ENCODE measurements around the gene SPIRE1.

SPIRE1 gene

GRCh38 chr18:12445554-12445953, 212.4 kb downstream of the SPIRE1 start:
- no peak for DNase-seq (ENCODE audit: low spot score)

DNA sequence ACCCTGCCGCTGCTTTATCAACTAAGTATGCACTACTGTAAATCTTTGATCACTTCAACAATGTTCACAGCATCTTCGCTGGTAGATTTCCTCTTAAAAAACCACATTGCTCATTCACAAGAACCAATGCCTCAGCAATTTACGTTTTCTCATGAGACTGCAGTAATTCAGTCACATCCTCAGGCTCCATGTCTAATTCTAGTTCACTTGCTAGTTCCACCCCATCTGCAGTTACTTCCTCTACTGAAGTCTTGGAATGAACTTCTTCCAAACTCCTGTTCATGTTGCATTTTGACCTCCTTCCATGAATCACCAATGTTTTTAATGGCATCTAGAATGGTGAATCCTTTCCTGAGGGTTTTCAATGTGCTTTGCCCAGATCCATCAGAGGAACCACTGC, 214.4 kb downstream of the SPIRE1 start:
- DNase-seq (ENCODE audit: low spot score): no peak

DNA sequence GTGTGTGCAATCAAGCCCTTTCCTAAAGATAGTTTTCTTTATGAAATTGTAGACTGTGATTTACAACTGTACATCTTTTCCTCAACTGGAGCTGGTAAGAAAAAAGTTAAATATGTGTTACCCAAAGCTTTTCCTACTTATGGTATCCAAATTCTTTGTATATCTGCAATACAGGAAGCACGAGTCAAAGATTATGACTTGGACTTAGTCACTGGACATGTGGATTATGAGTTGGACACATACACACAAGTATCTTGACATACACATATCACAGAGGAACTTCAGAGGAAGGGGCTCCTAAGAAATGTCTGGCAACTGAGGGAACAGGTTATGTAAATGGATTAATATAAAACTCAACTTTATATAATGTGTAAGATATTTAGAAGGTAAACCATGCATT, 215.0 kb downstream of the SPIRE1 start:
- no peak for DNase-seq (ENCODE audit: low spot score)

GRCh38 chr18:12441475-12442034, 216.4 kb downstream of the SPIRE1 start:
- DNase-seq (ENCODE audit: low spot score): no peak

GRCh38 chr18:12438257-12438656, 219.7 kb downstream of the SPIRE1 start:
- DNase-seq (ENCODE audit: low spot score): no peak

- DNase-seq (ENCODE audit: low spot score): no peak
Observed at GRCh38 chr18:12435867-12436266, 222.0 kb downstream of the SPIRE1 start.

DNA sequence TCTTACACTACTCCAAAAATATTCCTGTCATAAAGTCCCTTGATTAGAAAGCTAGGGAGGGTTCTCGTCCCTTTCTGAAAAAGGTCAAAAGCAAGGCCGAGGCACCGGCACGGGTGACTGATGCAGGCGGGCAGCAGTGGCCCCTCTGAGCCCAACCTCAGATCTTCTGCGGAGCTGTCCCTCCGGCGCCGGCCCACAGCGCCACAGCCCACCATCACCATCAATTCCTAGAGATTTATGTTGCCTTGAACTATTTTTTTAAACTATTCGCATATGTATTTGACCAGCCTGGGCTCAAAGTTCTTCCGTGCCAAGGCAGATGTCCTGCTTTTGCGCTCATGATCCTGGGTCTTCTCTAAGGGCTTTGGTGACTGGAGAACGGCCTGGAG, 223.4 kb downstream of the SPIRE1 start:
- DNase-seq (ENCODE audit: low spot score): no peak

DNA sequence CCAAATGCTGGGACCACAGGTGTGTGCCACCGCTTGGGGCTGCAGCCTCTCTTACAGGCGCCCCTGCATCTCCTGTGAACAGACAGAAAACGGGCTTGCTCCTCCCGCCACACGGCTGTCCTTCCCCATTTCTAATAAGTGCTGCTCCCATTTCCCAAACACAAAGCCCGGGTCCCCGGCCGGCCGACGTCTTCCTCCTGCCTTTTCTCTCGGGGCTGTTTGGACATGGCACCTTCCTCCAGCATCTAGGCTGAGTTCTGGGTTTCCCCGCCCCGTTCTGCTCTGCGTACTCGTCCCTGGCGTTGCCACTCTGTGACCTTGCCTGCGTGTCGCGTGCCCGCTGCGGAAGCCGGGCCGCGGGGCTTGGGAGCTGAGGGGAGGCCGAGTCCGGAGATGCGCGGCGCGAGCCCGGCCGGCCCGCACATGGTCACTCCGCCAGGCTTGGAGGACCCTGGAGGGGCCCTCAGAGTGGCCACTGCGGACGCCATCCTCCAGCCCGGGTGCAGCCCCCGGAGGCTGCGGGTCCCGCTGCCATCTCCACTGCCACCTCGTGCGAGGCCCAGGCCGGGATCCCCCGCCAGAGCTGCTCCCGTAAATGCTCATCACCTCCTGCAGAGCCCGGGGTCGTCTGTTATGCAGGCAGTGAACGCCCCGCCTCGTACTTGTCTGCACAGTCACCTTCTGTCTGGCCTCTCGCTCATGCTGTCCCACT, 223.9 kb downstream of the SPIRE1 start:
- no peak for DNase-seq (ENCODE audit: low spot score)

DNA sequence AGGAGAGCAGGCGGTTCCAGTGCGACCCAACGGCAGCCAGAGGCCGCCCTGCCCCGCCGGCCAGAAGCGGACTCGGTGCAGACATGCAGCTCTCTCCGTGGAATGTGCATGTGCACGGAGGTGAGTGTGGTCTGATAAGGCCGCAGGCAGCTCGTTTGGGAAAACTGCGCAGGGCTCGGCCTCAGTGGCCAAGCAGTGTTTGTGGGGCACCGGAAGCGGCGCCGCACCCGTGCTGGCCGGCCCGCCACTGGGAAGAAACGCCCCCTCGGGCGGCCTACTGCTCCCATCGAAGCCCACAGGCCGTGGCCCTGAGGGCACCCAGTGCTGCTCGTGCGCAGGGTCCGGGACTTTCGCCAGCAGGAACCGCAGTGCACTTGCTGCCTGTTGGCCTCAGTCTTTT, 225.0 kb downstream of the SPIRE1 start:
- DNase-seq (ENCODE audit: low spot score): no peak

DNA sequence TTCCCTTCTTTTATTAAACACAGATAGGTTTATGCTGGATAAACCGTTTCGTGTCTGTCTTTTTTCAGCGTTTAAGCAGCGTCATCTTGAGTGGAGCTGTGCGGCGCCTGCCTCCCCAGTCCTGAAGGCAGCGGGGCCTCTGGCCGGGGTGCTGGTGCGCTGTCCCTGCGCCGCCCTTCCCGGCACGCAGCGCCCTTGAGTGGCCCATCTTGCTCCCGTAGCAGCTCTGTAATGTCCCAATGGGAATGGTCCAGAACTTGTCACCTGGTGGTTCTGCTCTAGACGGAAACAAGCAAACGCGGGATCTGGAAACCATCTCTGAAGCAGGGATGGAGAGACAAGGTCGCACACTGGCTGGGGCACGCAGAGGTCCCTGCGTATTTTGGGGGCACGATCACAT, 225.7 kb downstream of the SPIRE1 start:
- DNase-seq (ENCODE audit: low spot score): no peak

DNA sequence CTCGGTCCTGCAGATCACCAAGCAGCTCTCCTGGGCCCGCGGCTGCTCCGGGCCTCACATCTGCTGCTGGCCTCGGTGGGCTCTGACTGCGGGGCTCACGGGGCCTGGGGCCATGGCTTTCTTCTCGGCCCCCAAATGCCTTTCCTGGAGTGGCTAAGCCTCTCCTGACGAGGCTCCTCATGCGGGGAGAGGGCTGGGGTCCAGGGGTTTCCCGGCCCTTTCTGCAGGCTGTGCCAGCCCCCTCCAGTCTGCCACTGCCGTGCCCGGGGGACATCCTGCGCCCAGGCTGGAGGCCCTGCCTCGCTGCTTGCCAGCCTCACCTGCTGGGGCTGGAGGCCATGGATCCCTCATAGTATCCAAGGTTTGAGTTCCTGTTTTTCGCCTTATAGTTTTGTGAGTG, 226.3 kb downstream of the SPIRE1 start:
- no peak for DNase-seq (ENCODE audit: low spot score)

DNA sequence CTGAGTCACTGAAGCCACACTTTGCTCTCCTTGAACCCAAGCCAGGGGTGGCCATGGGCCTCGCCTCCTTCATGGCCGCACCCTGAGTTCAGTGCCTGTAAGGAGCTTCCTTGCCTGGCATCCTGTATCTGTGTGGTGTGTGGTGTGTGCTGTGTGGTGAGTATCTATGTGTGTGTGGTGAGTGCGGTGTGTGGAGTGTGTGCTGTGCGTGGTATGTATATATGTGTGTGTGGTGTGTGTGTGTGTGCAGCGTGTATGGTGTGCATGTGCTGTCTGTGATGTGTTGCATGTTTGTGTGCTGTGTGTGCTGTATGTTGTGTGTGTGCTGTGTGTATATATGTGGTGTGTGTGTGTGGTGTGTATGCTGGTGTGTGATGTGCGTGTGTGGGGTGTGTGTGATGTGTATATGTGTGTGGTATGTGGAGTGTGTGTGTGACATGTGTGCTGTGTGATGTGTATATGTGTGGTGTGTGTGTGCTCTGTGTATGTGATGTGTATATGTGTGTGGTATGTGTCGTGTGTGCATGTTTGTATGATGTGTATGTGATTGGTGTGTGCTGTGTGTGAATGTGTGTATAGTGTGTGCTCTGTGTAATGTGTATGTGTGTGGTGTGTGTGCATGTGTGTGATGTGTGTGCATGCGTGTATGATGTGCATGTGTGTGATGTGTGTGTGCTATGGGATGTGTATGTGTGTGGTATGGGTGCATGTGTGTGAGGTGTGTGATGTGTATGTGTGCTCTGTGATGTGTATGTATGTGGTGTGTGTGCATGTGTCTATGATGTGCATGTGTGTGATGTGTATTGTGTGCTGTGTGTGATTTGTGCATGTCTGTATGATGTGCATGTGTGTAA, 227.5 kb downstream of the SPIRE1 start:
- DNase-seq (ENCODE audit: low spot score): no peak

- no peak for DNase-seq (ENCODE audit: low spot score)
Observed at GRCh38 chr18:12429556-12429955, 228.4 kb downstream of the SPIRE1 start.

- DNase-seq (ENCODE audit: low spot score): no peak
Observed at GRCh38 chr18:12428923-12429322, 229.0 kb downstream of the SPIRE1 start.

DNA sequence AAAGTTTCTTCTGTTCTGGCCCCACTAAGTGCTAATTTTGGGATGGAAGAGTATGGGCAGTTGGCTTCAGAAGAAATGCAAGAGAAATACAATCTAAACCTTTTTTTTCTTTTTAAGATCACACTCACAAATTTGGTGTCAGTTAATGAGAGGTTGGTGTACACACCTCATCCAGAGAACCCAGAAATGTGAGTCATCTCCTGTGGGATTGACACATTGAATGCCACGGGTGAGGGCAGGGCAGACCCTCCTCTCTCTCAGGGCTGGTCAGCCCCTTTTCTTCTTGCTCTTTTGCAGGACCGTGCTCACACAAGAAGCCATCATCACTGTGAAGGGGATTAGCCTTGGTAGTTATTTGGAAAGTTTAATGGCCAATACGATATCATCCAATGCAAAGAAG, 231.0 kb downstream of the SPIRE1 start:
- no peak for DNase-seq (ENCODE audit: low spot score)

- DNase-seq (ENCODE audit: low spot score): no peak
Observed at GRCh38 chr18:12424252-12424651, 233.7 kb downstream of the SPIRE1 start.

DNA sequence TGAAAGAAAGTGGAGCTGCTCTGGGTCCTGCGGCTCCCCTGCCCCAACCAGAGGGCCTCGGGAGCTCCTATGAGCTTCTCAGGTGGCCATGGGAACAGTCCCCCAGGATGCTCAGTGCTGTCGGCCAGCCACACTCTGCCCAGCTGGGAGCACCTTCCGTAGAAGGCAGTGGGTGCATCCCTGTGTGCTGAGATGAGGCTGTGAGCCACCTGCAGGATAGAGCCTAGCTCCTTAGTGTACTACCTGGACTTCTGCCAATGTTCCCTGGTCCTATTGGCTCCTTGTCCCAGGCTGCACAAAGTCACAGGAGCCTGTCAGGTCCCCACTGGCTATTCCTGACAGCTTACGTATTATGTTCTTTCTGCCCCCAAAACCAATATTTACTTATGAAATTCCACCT, 234.1 kb downstream of the SPIRE1 start:
- DNase-seq (ENCODE audit: low spot score): no peak

DNA sequence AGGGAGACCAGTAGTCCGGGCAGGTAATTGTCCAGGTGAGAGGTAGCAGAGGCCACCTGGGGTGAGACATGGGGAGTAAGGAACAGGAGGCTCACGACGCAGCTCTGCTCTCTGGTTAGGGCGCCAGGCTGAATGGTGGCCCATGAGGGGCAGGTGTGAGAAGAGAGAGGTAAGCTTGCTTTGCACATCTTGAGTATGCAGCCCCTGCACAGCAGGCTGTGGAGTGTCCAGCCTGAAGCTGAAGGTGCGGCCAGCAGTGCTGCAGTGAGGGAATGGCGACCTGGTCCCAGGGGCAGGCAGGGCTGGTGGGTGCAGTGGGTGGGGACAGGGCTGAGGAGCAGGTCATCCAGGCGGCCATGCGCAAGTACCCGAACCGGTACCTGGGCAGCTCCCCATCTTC, 234.5 kb downstream of the SPIRE1 start:
- no peak for DNase-seq (ENCODE audit: low spot score)

GRCh38 chr18:12422936-12423335, 235.0 kb downstream of the SPIRE1 start:
- DNase-seq (ENCODE audit: low spot score): no peak

DNA sequence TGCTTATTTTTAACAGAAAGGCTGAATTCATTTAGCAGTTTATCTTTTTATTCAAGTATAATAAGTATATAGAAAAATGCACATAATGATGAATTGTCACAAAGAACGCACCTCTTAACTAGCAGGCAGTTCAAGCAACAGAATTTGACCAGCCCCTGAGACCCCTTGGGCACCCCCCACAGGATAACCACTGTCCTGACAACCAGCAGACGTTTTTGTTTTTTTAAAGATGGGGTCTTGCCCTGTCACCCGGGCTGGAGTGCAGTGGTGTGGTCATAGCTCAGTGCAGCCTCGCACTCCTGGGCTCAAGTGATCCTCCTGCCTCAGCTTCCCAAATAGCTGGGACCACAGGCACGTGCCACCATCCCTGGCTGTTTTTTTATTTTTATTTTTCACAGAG, 236.2 kb downstream of the SPIRE1 start:
- DNase-seq (ENCODE audit: low spot score): no peak

DNA sequence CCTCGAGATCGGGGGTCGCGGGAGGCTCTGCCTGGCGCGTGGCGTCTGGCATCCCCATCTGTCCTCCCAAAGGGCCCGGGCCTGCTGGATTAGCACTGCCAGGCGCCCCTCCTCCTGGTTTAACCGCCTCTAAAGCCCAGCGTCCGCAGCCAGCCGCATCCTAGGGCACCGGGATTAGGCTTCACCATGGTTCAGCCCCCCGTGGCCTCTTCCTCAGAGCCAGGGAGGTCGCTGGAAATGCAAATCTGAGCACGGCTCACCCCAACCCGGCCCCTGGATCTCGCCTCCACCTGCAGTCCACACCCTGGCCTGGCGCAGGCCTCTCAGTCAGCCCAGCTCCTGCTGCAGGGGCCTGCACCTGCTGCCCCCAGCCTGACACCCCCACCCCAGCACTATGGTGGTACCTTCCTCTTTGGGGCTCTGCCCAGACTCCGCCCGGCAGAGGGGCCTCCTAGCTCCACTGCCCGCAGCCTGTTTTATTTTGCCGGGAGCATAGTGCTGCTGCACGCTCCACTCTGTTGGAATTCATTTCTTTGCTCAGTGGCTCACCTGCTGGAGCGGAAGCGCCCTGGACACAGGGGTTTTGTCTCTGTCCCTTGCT, 237.0 kb downstream of the SPIRE1 start:
- DNase-seq (ENCODE audit: low spot score): peak; percentile 19

GRCh38 chr18:12417687-12418086, 240.2 kb downstream of the SPIRE1 start:
- DNase-seq (ENCODE audit: low spot score): no peak
